ENCODE data around the gene COMMD6. TPM values are rescaled to one million over a fixed set of nuclear protein-coding genes. Genes with fewer than 3 reads are reported as not detected.

COMMD6 gene
- total and polyA plus RNA-seq, 2 experiments from 2014 or later: 34.9 to 339 TPM

- TF ChIP-seq ZNF462 (CRISPR knock-in tag; IDR thresholded peaks at IDR 0.05) (no peak), ZNF331 (CRISPR knock-in tag; IDR thresholded peaks at IDR 0.05; ENCODE audit: low read depth) (no peak), REST (IDR thresholded peaks at IDR 0.05; ENCODE audit: unreplicated experiment) (no peak), ZNF114 (CRISPR knock-in tag; IDR thresholded peaks at IDR 0.05) (no peak), STAT1 (IDR thresholded peaks at IDR 0.05; ENCODE audit: unreplicated experiment) (no peak)
Measured at GRCh38 chr13:75493156-75493555, 44.5 kb downstream of the COMMD6 start (continued).

GRCh38 chr13:75492389-75492788, 45.3 kb downstream of the COMMD6 start:
- no peaks in the 10 kb centered on the region for H3K9me2 ChIP-seq (ENCODE audit: insufficient read depth)
- no peaks in the 10 kb centered on the region for H3K4me1 ChIP-seq (ENCODE audit: insufficient read depth)
- H3K79me2 ChIP-seq (replicated peaks; ENCODE audit: insufficient read depth): no peaks in the 10 kb centered on the region
- Mint-ChIP-seq H3K27ac (no peak overlapping the region), H3K4me3 (no peak overlapping the region), H3K36me3 (ENCODE audit: low read depth) (no peaks in the 10 kb centered on the region), H3K9me3 (no peaks in the 10 kb centered on the region), H3K27me3 (ENCODE audit: insufficient read depth, low read depth, poor library complexity) (no peaks in the 10 kb centered on the region), H3K4me1 (no peaks in the 10 kb centered on the region)
- no peaks in the 10 kb centered on the region for H3K36me3 ChIP-seq (ENCODE audit: insufficient read depth)
- no peaks in the 10 kb centered on the region for H4K20me1 ChIP-seq (replicated peaks; ENCODE audit: insufficient read depth)
- no peaks in the 10 kb centered on the region for H3K27me3 ChIP-seq (ENCODE audit: insufficient read depth)
- H3K4me2 ChIP-seq: no peak overlapping the region
- H3K4me3 ChIP-seq: no peak overlapping the region
- DNase-seq (ENCODE audit: low spot score): no peak
- no peak overlapping the region for H3K27ac ChIP-seq (ENCODE audit: low read depth)
- H2AFZ ChIP-seq: no peak overlapping the region
- H3F3A ChIP-seq (replicated peaks; ENCODE audit: low read depth): no peaks in the 10 kb centered on the region
- ATAC-seq: no peak
- TF ChIP-seq REST (IDR thresholded peaks at IDR 0.05; ENCODE audit: unreplicated experiment) (no peak), POLR2AphosphoS5 (IDR thresholded peaks at IDR 0.05; ENCODE audit: low read depth) (no peak), NANOG (IDR thresholded peaks at IDR 0.05; ENCODE audit: borderline replicate concordance) (no peak), CREB1 (CRISPR knock-in tag; IDR thresholded peaks at IDR 0.05; ENCODE audit: low read depth) (no peak)
